GM18499 (cell line): ENCODE measurements around the gene KMT2B.
"Not testable (repeated sequence)": the region's sequence is repeated elsewhere in the genome, so short reads cannot be mapped to it uniquely, and the experiment has no call there.

ENCODE experiments used
- ATAC-seq: cut with Tn5 transposase; IDR thresholded peaks from one replicate; pipeline ENCODE4 v1.9.1; 2021; ENCODE audit warnings: moderate number of reproducible peaks; ENCODE audit not compliant: insufficient read depth, unreplicated experiment

KMT2B gene

GRCh38 chr19:35712567-35713505, 5.0 kb upstream of the KMT2B start:
- no peak for ATAC-seq

GRCh38 chr19:35713506-35713850, 4.3 kb upstream of the KMT2B start:
- ATAC-seq: no peak

GRCh38 chr19:35713904-35714495, 3.8 kb upstream of the KMT2B start:
- no peak for ATAC-seq

- ATAC-seq: no peak
Measured at GRCh38 chr19:35714601-35715354, 3.0 kb upstream of the KMT2B start.

- no peak for ATAC-seq
Measured at GRCh38 chr19:35715355-35715809, 2.4 kb upstream of the KMT2B start.

GRCh38 chr19:35715981-35716800, 1.6 kb upstream of the KMT2B start:
- ATAC-seq: no peak

- ATAC-seq: peak; percentile 37
Measured at GRCh38 chr19:35716801-35717664, 770 bp upstream of the KMT2B start.

- no peak for ATAC-seq
Measured at GRCh38 chr19:35718345-35719041, 690 bp downstream of the KMT2B start.

GRCh38 chr19:35719402-35720162, 1.8 kb downstream of the KMT2B start:
- no peak for ATAC-seq

- ATAC-seq: no peak
Measured at GRCh38 chr19:35720163-35720524, 2.3 kb downstream of the KMT2B start.

- ATAC-seq: no peak
Measured at GRCh38 chr19:35720648-35721047, 2.8 kb downstream of the KMT2B start.

GRCh38 chr19:35721374-35721773, 3.6 kb downstream of the KMT2B start:
- ATAC-seq: no peak

GRCh38 chr19:35722461-35722860, 4.7 kb downstream of the KMT2B start:
- ATAC-seq: no peak

GRCh38 chr19:35722897-35723296, 5.1 kb downstream of the KMT2B start:
- ATAC-seq: no peak

- ATAC-seq: no peak
Measured at GRCh38 chr19:35723671-35724070, 5.9 kb downstream of the KMT2B start.

- not testable (repeated sequence) for ATAC-seq
Measured at GRCh38 chr19:35724132-35724531, 6.3 kb downstream of the KMT2B start.

- ATAC-seq: no peak
Measured at GRCh38 chr19:35724560-35724959, 6.8 kb downstream of the KMT2B start.
